Ascending aorta (tissue), 2 donors: ENCODE results near the gene DDX1. TPM values are rescaled to one million over a fixed set of nuclear protein-coding genes. Genes with fewer than 3 reads are reported as not detected.

Source experiments
- DNase-seq, 2 donors: peaks; one replicate each; pipeline ENCODE4 v3.0.0-alpha.2; 2019; ENCODE audit warnings: low spot score in 2 of 2
- H3K27ac ChIP-seq, 2 donors: fragments of 200-600 bp; sonication (generic); one replicate each; pipeline ENCODE4 v1.5.1; 2016 to 2017; ENCODE audit warnings: mild to moderate bottlenecking in 1 of 2
- H3K27me3 ChIP-seq: fragments of 200-600 bp; sonication (generic); one replicate; pipeline ENCODE4 v1.5.1; 2017
- H3K36me3 ChIP-seq, 2 donors: fragments of 200-600 bp; sonication (generic); one replicate each; pipeline ENCODE4 v1.5.1; 2016
- H3K4me1 ChIP-seq, 2 donors: fragments of 200-600 bp; sonication (generic); one replicate each; pipeline ENCODE4 v1.5.1; 2016 to 2017; ENCODE audit warnings: mild to moderate bottlenecking in 1 of 2
- H3K4me3 ChIP-seq, 2 donors: fragments of 200-600 bp; sonication (generic); one replicate each; pipeline ENCODE4 v1.5.1; 2016 to 2017; ENCODE audit warnings: mild to moderate bottlenecking in 1 of 2
- H3K9me3 ChIP-seq, 2 donors: fragments of 200-600 bp; sonication (generic); one replicate each; pipeline ENCODE4 v1.5.1; 2016
- CTCF ChIP-seq, 3 experiments: fragments of 200-600 bp in 2 of 3; fragments of 450-650 bp in 1 of 3; sonication (generic) in 2 of 3; IDR thresholded peaks; one replicate each; pipeline ENCODE4 v1.5.1; 2016 to 2019; ENCODE audit warnings: antibody characterized with exemption in 3 of 3, mild to moderate bottlenecking in 1 of 3, moderate library complexity in 1 of 3
- intact Hi-C: fragments of 100-400 bp; cut with DNase I; formaldehyde crosslinking; loops from one replicate; pipeline ENCODE4 v1.15.1; 2023
- total RNA-seq: library from RNA; depleted of rRNA; stranded (reverse); fragments of >200 nt; gene quantifications from one replicate; pipeline ENCODE4 v1.1.0, GENCODE V29; 2016

The DDX1 gene
- total RNA-seq, 1 donor from 2014 or later = 21.5 TPM

DNA sequence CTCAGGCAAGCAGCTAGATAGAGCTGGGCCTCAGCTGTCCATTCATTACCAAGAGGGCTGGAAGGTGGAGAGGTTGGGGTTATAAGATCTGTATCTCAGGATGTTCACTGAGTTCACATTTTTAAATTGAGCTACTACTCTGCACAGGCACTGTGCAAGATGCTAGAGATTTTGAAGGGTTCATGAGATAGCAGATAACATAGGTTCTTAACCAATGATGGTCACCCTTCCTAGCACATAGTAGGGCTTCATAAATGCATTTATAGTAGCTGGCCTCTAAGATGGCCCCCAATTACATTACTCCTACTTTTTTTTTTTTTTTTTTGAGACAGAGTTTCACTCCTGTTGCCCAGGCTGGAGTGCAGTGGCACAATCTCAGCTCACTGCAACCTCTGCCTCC is 79.7 kb downstream of the DDX1 start:
- no peak for DNase-seq
- Histone ChIP-seq H3K27ac (no peak overlapping the region), H3K4me1 (no peaks in the 10 kb centered on the region), H3K4me3 (no peak overlapping the region), H3K9me3 (no peaks in the 10 kb centered on the region), H3K27me3 (no peaks in the 10 kb centered on the region), H3K36me3 (no peaks in the 10 kb centered on the region)
- intact Hi-C loops = no loop called here
- no peak for TF ChIP-seq CTCF (IDR thresholded peaks at IDR 0.05)

DNA sequence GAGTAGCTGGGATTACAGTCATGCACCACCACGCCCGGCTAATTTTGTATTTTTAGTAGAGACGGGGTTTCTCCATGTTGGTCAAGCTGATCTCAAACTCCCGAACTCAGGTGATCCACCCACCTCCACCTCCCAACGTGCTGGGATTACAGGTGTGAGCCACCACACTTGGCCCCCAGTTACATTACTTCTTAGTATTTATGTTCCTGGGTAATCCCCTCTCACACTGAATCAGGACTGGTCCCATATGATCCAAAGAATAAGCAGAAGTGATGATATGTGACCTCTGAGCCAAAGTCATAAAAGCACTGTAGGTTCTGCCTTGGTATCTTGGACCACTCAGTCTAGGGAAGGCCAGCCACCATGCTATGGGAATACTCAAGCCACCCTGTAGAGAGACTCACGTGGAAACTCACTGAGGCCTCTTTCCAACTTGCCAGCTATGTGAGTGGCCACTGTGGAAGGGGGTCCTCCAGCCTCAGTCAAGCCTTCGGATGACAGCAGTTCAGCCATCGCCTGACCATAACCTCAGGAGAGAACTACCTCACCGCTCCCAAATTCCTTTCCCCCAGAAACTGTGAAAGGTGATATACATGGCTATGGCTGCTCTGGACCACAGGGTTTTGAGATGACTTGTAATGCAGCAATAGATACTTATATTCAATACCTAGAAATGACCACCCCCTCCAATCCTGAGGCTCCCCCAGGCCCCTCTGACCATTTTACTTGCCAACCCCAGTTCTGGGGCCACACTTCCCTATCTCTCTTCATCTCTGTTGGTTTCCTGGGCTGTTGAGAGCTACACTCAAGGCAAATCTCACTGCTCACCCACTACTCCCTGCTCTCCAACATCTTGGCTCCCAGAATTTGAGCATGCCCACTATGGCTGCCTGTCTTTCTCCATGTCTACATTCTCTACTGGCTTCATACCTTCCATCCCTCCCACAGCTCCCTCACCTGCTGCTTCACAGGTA is 80.5 kb downstream of the DDX1 start:
- H3K27me3 ChIP-seq = no peaks in the 10 kb centered on the region

DNA sequence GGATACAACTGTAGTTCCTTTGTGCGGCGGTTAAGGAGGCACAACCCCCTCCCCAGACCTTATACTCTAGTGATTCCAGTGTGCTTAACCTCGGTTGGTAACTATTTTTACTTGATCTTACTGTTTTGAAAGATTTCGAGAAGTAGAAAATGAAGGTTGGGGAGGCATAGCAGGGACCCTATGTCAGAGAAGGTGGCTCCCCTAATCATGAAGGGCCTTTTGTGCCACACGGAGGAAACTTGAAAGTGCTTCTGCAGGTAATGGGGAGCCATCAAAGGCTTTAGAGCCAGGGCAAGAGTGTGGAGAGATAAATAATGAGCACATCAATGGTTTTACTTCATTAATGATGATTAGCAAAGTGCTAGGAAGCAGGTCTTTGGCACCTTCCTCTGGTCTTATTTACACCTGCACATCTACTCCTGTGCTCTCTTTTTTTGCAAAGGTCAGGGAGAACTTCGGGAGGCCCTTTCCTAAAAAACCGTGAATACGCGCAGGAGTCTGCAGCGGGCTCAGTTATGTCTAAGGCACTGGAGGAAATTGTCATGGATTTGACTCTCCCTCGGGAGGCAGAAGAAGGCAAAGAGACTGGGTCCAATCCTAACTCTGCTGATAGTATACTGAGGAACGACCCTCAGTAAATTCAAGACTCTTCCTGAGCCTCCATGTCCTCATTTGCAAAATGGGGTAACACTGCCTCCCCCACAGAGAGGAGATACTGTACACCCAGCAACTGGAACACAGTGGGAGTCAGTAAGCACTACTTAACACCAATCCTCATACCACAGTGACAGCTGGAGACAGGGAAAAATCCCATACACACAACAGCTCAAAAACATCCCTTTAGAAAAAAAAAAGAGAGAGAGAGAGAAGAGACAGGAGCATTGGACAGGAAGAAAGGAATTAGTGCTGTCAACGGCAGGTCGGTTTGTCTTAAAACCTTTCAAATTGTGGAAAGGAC is 81.6 kb downstream of the DDX1 start:
- Histone ChIP-seq H3K36me3 (no peaks in the 10 kb centered on the region), H3K27me3 (no peaks in the 10 kb centered on the region), H3K4me1 (no peaks in the 10 kb centered on the region), H3K4me3 (no peak overlapping the region), H3K27ac (no peak overlapping the region), H3K9me3 (no peaks in the 10 kb centered on the region)
- intact Hi-C loops = no loop called here
- TF ChIP-seq CTCF (IDR thresholded peaks at IDR 0.05) = no peak
- DNase-seq = no peak

More for the DNA sequence above, 80.5 kb downstream of the DDX1 start:
- H3K9me3 ChIP-seq = no peaks in the 10 kb centered on the region
- H3K27ac ChIP-seq = no peak overlapping the region
- no peaks in the 10 kb centered on the region for H3K36me3 ChIP-seq
- no peak overlapping the region for H3K4me3 ChIP-seq
- TF ChIP-seq CTCF (IDR thresholded peaks at IDR 0.05) = no peak
- no peaks in the 10 kb centered on the region for H3K4me1 ChIP-seq
- no peak for DNase-seq
- intact Hi-C loops = no loop called here

DNA sequence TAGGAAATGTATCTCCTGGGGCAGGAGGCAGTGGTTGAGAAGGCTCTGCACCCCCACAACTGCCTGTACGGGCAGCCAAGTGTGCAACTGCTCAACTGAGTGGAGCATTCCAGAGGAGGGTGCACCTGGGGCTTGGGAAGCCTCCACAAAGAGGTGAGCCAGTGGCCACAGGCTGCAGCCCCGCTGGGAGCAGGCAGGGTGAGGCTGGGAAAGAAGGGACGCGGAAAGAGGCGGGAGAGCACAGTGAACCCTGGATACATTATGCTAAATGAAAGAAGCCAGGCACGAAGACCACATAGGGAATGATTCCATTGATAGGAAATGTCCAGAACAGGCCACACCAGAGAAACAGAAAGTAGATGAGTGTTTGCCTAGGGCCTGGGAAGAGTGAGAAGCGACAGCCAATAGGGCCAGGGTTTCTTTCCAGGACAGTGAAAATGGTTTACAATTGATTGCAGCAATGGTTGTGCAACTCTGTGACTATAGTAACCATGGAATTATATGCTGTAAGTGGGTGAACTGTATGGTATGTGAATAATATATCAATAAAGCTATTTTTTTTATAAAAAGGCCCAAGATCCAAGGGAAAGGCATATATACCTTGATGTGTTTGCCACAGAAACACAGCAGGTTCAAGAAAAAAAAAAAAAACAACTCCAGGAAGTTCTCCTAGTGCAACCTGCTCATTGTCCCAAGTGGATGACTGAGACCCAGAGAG is 82.4 kb downstream of the DDX1 start:
- intact Hi-C loops = no loop called here
- TF ChIP-seq CTCF (IDR thresholded peaks at IDR 0.05) = no peak

More for the DNA sequence above, 82.4 kb downstream of the DDX1 start:
- no peak for DNase-seq
- H3K27ac ChIP-seq = no peak overlapping the region
- no peak overlapping the region for H3K4me3 ChIP-seq
- H3K4me1 ChIP-seq = no peaks in the 10 kb centered on the region
- no peaks in the 10 kb centered on the region for H3K9me3 ChIP-seq
- no peaks in the 10 kb centered on the region for H3K27me3 ChIP-seq
- no peaks in the 10 kb centered on the region for H3K36me3 ChIP-seq
